Endothelial cell of umbilical vein (primary cell): Measurements from ENCODE around the gene PDE7B. TPM values are rescaled to one million over a fixed set of nuclear protein-coding genes. Genes with fewer than 3 reads are reported as not detected.

ENCODE experiments used
- BruUV-seq: library from RNA; stranded (reverse); fragments of 400-500 nt; replicated peaks from 2 replicates; lab custom pipeline; 2021; lab: Mats Ljungman, UMichigan
- CTCF ChIA-PET: fragments of 300-600, 350-600 bp; sonication (Branson Sonifier 250); formaldehyde crosslinking; loops from one replicate; lab custom pipeline; 2021; ENCODE audit warnings: antibody characterized with exemption, inconsistent platforms; lab: Charles Lee
- POLR2A ChIA-PET: fragments of 300-600, 350-600 bp; sonication (Branson Sonifier 250); formaldehyde crosslinking; loops from one replicate; lab custom pipeline; 2021; ENCODE audit warnings: antibody characterized with exemption, inconsistent platforms; lab: Charles Lee
- DNase-seq: peaks from one replicate; pipeline ENCODE4 v3.0.0-alpha.2; 2011; ENCODE audit warnings: low read depth, low spot score
- FAIRE-seq: peaks from 2 replicates; lab custom pipeline; 2011; peaks lifted over from hg19 to GRCh38; lab: Jason Lieb, UNC
- H2AFZ ChIP-seq: 2 replicates; pipeline ENCODE4 v1.6.0; 2012; ENCODE audit warnings: low read depth, low read length, control low read depth, inconsistent platforms
- H3K27ac ChIP-seq: 2 replicates; pipeline ENCODE4 v1.5.1; 2011; ENCODE audit warnings: low read depth, mild to moderate bottlenecking, control low read depth, low read length, moderate library complexity; ENCODE audit not compliant: insufficient read depth
- H3K27me3 ChIP-seq, 2 experiments: 2 replicates each; pipeline versions ENCODE4 v1.6.0 to v1.6.1; 2011; ENCODE audit warnings: low read length in 2 of 2, mixed read lengths in 1 of 2; ENCODE audit not compliant: control insufficient read depth in 2 of 2, insufficient read depth in 2 of 2
- H3K36me3 ChIP-seq, 2 experiments: 2 replicates in 1 of 2; 3 replicates in 1 of 2; pipeline ENCODE4 v1.5.1; 2011; ENCODE audit warnings: low read length in 2 of 2, mild to moderate bottlenecking in 1 of 2, moderate library complexity in 1 of 2; ENCODE audit not compliant: control insufficient read depth in 2 of 2, insufficient read depth in 2 of 2; ENCODE audit errors: extremely low read depth in 1 of 2
- H3K4me1 ChIP-seq: 3 replicates; pipeline ENCODE4 v1.5.1; 2011; ENCODE audit warnings: mild to moderate bottlenecking, low read length; ENCODE audit not compliant: control insufficient read depth, insufficient read depth; ENCODE audit errors: extremely low read depth
- H3K4me2 ChIP-seq: 2 replicates; pipeline ENCODE4 v1.6.1; 2011; ENCODE audit warnings: low read length, control low read depth, mixed read lengths; ENCODE audit not compliant: insufficient read depth
- H3K4me3 ChIP-seq, 3 experiments: fragments of 200-600 bp in 1 of 3; sonication (generic), shearing (Covaris generic) in 1 of 3; replicated peaks in 1 of 3; 2 replicates each; pipeline ENCODE4 v1.5.1; 2011 to 2016; ENCODE audit warnings: control low read depth in 3 of 3, low read length in 3 of 3, mild to moderate bottlenecking in 2 of 3, inconsistent platforms in 1 of 3, low read depth in 1 of 3, moderate library complexity in 1 of 3; ENCODE audit not compliant: insufficient read depth in 1 of 3
- H3K79me2 ChIP-seq: 2 replicates; pipeline ENCODE4 v1.6.0; 2012; ENCODE audit warnings: low read length, inconsistent platforms; ENCODE audit not compliant: control insufficient read depth, insufficient read depth
- H3K9ac ChIP-seq: replicated peaks from 2 replicates; pipeline ENCODE3; 2011; ENCODE audit warnings: low read length, control low read depth; ENCODE audit not compliant: insufficient read depth; ENCODE audit errors: extremely low read depth
- H3K9me1 ChIP-seq: replicated peaks from 3 replicates; pipeline ENCODE4 v1.6.0; 2011; ENCODE audit warnings: mild to moderate bottlenecking, low read length; ENCODE audit not compliant: control insufficient read depth, insufficient read depth; ENCODE audit errors: extremely low read depth
- H3K9me3 ChIP-seq: replicated peaks from 2 replicates; pipeline ENCODE4 v1.5.1; 2012; ENCODE audit warnings: low read length, inconsistent platforms; ENCODE audit not compliant: control insufficient read depth, insufficient read depth
- H4K20me1 ChIP-seq: replicated peaks from 2 replicates; pipeline ENCODE3; 2011; ENCODE audit warnings: mild to moderate bottlenecking, low read length; ENCODE audit not compliant: control insufficient read depth, insufficient read depth; ENCODE audit errors: extremely low read depth
- EZH2 ChIP-seq: IDR thresholded peaks from 2 replicates; pipeline ENCODE4 v1.6.1; 2012; ENCODE audit warnings: borderline replicate concordance, low read depth, mild to moderate bottlenecking, moderate library complexity, low read length, inconsistent platforms; ENCODE audit not compliant: severe bottlenecking
- FOS ChIP-seq: IDR thresholded peaks from 2 replicates; pipeline ENCODE4 v1.6.1; 2011; ENCODE audit warnings: mild to moderate bottlenecking, low read length, moderate library complexity, borderline replicate concordance; ENCODE audit not compliant: insufficient read depth
- GATA2 ChIP-seq: IDR thresholded peaks from 2 replicates; pipeline ENCODE4 v1.7.0; 2011; ENCODE audit warnings: low read depth, mild to moderate bottlenecking, moderate library complexity, mixed read lengths, low read length; ENCODE audit not compliant: insufficient read length, insufficient read depth
- JUN ChIP-seq: IDR thresholded peaks from 2 replicates; pipeline ENCODE4 v1.6.1; 2011; ENCODE audit warnings: borderline replicate concordance, low read depth; ENCODE audit not compliant: insufficient read length, insufficient read depth
- POLR2A ChIP-seq: IDR thresholded peaks from 2 replicates; pipeline ENCODE4 v1.6.1; 2012; ENCODE audit warnings: low read depth, mild to moderate bottlenecking, control low read depth, low read length
- POLR2AphosphoS5 ChIP-seq: IDR thresholded peaks from 2 replicates; pipeline ENCODE4 v1.6.1; 2012; ENCODE audit warnings: low read depth, mild to moderate bottlenecking, control low read depth, low read length, moderate library complexity; ENCODE audit not compliant: insufficient read depth
- dilution Hi-C: fragments of 300-500 bp; cut with MboI; formaldehyde crosslinking; loops from one replicate; pipeline ENCODE4 v1.15.0; 2019; ENCODE audit warnings: low sequenced_read_pairs; ENCODE audit not compliant: extremely low pct_ligation_motif_present
- intact Hi-C: fragments of 100-400 bp; cut with micrococcal nuclease; formaldehyde crosslinking; loops from one replicate; pipeline ENCODE4 v1.10.0; 2022
- polyA plus RNA-seq, 4 experiments: library from polyadenylated mRNA; depleted of rRNA in 3 of 4; stranded (reverse) in 3 of 4; unstranded in 1 of 4; fragments of >200 nt; gene quantifications; 2 replicates each; pipeline versions ENCODE4 v1.2.1 to v1.2.3, GENCODE V29; 2011 to 2012; ENCODE audit warnings: missing spikeins in 1 of 4
- total RNA-seq: library from RNA; stranded (reverse); gene quantifications from 2 replicates; pipeline ENCODE4 v1.2.3, GENCODE V29; 2021
- TF ChIP-seq, protein P1 (sequence below): IDR thresholded peaks from 2 replicates; pipeline ENCODE4 v1.6.1; 2011; ENCODE audit not compliant: insufficient read depth, insufficient read length
- TF ChIP-seq, protein P2 (sequence below), 2 donors: IDR thresholded peaks; 1 replicate in 1 of 2; 2 replicates in 1 of 2; pipeline ENCODE4 v1.5.1; 2011; ENCODE audit warnings: low read length in 2 of 2, mild to moderate bottlenecking in 2 of 2, moderate library complexity in 2 of 2, control low read depth in 1 of 2, inconsistent platforms in 1 of 2, low read depth in 1 of 2; ENCODE audit not compliant: insufficient read depth in 1 of 2; ENCODE audit errors: extremely low read depth in 1 of 2

The PDE7B gene
- total and polyA plus RNA-seq, 2 donors (not counting 3 experiments of a cell fraction or from before 2014, with no cell fraction given), result 20.6 to 25.1 TPM

GRCh38 chr6:135999393-135999792 is 147.9 kb downstream of the PDE7B start:
- no peak overlapping the region for H2AFZ ChIP-seq
- H3K9me3 ChIP-seq, result no peaks in the 10 kb centered on the region
- intact Hi-C loops, result no loop called here
- H3K9ac ChIP-seq, result no peak overlapping the region
- H3K27ac ChIP-seq, result no peak overlapping the region
- no peak overlapping the region for H3K4me3 ChIP-seq
- no peaks in the 10 kb centered on the region for H4K20me1 ChIP-seq
- dilution Hi-C loops, result no loop called here
- no peaks in the 10 kb centered on the region for H3K36me3 ChIP-seq
- H3K4me1 ChIP-seq, result peaks cover 18% of the 10 kb centered on the region
- no TSS peak for BruUV-seq
- TF ChIP-seq POLR2AphosphoS5, result no peak
- TF ChIP-seq, protein P1, sequence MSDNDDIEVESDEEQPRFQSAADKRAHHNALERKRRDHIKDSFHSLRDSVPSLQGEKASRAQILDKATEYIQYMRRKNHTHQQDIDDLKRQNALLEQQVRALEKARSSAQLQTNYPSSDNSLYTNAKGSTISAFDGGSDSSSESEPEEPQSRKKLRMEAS, result no peak
- no peak for TF ChIP-seq GATA2
- TF ChIP-seq JUN, result no peak
- no peak for TF ChIP-seq EZH2
- TF ChIP-seq, protein P2, sequence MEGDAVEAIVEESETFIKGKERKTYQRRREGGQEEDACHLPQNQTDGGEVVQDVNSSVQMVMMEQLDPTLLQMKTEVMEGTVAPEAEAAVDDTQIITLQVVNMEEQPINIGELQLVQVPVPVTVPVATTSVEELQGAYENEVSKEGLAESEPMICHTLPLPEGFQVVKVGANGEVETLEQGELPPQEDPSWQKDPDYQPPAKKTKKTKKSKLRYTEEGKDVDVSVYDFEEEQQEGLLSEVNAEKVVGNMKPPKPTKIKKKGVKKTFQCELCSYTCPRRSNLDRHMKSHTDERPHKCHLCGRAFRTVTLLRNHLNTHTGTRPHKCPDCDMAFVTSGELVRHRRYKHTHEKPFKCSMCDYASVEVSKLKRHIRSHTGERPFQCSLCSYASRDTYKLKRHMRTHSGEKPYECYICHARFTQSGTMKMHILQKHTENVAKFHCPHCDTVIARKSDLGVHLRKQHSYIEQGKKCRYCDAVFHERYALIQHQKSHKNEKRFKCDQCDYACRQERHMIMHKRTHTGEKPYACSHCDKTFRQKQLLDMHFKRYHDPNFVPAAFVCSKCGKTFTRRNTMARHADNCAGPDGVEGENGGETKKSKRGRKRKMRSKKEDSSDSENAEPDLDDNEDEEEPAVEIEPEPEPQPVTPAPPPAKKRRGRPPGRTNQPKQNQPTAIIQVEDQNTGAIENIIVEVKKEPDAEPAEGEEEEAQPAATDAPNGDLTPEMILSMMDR (IDR thresholded peaks at IDR 0.05; ENCODE audit: extremely low read depth in 1 of 2, insufficient read depth in 1 of 2, low read depth in 1 of 2, low read length in 2 of 2), result no peak
- TF ChIP-seq FOS, result no peak
- TF ChIP-seq POLR2A, result no peak
- POLR2A ChIA-PET, result no interaction called here
- H3K4me2 ChIP-seq, result no peak overlapping the region
- DNase-seq, result no peak
- CTCF ChIA-PET, result no interaction called here
- H3K9me1 ChIP-seq, result no peaks in the 10 kb centered on the region
- H3K27me3 ChIP-seq, result no peaks in the 10 kb centered on the region
- H3K79me2 ChIP-seq, result no peaks in the 10 kb centered on the region
- no peak for FAIRE-seq
